ENCODE measurements around the gene MUC6. TPM values are rescaled to one million over a fixed set of nuclear protein-coding genes. Genes with fewer than 3 reads are reported as not detected.
A peak's percentile ranks its signal among the peaks of the same experiment; 100 is the strongest.

MUC6 gene
- total RNA-seq, 1 donor from 2014 or later, result 0.09 TPM

DNA sequence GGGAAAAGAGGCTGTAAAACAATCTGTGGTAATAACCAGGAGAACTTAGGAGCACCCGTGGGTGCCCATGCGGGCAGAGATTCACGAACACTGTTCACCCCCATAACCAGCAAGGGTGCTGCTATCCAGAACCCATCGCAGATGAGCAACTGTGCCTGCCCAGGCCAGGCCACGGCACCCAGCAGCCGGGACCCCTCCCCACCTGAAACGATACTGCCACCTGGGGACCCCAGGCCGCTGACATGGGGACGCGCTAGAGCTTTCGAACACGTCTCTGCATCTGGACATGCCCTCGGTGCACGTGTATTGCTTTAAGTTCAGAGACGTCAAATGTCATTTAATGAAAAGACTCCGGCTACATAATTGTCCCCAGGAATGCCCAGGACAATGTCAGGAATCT is 23.9 kb upstream of the MUC6 start:
- ATAC-seq (no peak), DNase-seq (no peak)
- Histone ChIP-seq H3K4me3 (no peak overlapping the region), H3K27me3 (ENCODE audit: low read depth) (no peaks in the 10 kb centered on the region), H3K4me1 (no peaks in the 10 kb centered on the region), H3K36me3 (no peaks in the 10 kb centered on the region), H3K27ac (no peak overlapping the region), H3K9me3 (peaks cover 4% of the 10 kb centered on the region)
- TF ChIP-seq, protein P1, sequence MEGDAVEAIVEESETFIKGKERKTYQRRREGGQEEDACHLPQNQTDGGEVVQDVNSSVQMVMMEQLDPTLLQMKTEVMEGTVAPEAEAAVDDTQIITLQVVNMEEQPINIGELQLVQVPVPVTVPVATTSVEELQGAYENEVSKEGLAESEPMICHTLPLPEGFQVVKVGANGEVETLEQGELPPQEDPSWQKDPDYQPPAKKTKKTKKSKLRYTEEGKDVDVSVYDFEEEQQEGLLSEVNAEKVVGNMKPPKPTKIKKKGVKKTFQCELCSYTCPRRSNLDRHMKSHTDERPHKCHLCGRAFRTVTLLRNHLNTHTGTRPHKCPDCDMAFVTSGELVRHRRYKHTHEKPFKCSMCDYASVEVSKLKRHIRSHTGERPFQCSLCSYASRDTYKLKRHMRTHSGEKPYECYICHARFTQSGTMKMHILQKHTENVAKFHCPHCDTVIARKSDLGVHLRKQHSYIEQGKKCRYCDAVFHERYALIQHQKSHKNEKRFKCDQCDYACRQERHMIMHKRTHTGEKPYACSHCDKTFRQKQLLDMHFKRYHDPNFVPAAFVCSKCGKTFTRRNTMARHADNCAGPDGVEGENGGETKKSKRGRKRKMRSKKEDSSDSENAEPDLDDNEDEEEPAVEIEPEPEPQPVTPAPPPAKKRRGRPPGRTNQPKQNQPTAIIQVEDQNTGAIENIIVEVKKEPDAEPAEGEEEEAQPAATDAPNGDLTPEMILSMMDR (IDR thresholded peaks at IDR 0.05), result no peak
- intact Hi-C loops (cut with DNase I), result no loop called here

DNA sequence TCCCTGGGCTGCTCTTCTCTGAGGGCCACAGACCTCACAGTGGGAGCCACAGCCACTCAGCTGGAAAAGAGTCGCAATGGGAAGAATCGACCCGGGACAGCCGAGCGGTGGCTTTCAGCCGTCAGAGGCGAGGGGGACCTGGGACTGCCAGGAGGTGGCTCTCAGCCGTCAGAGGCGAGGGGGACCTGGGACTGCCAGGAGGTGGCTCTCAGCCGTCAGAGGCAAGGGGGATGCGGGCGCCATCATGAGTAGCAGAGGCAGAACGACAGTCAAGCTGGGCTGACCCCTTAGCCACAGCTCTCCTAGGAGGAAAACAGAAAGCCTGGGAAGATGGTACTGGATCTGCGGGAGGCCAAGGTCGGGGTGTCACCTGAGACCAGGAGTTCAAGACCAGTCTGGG is 23.2 kb upstream of the MUC6 start:
- Histone ChIP-seq H3K4me1 (peaks cover 2% of the 10 kb centered on the region), H3K36me3 (no peaks in the 10 kb centered on the region), H3K4me3 (no peak overlapping the region), H3K27ac (no peak overlapping the region), H3K9me3 (peaks cover 4% of the 10 kb centered on the region), H3K27me3 (ENCODE audit: low read depth) (peaks cover 3% of the 10 kb centered on the region)
- DNase-seq, result no peak
- TF ChIP-seq, protein P1 (IDR thresholded peaks at IDR 0.05), result no peak
- intact Hi-C loops (cut with DNase I), result no loop called here
- no peak for ATAC-seq

DNA sequence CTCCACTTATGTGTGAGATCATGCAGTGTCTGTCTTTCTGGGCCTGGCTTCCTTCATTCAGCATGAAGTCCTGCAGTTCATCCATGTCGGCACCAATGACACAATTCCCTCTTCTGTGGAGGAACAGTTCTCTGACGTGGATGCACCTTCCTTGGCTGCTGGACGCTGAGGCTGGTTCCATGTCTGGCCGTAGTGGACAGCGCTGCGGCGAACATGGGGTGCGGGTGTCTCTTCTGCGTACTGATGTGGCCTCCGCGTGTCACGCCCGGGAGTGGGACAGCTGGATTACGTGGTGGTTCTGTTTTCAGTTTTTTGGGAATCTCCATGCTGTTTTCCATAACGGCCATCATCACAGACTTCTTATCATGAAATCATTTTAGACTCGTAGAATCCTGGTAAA is 21.3 kb upstream of the MUC6 start:
- H3K36me3 ChIP-seq, result no peaks in the 10 kb centered on the region
- DNase-seq (no peak), ATAC-seq (no peak)
- peaks cover 4% of the 10 kb centered on the region for H3K9me3 ChIP-seq
- no peak overlapping the region for H3K4me3 ChIP-seq
- H3K27me3 ChIP-seq (ENCODE audit: low read depth), result peaks cover 18% of the 10 kb centered on the region
- intact Hi-C loops (cut with DNase I), result no loop called here
- TF ChIP-seq, protein P1 (IDR thresholded peaks at IDR 0.05), result no peak
- H3K4me1 ChIP-seq, result peaks cover 11% of the 10 kb centered on the region
- no peak overlapping the region for H3K27ac ChIP-seq

DNA sequence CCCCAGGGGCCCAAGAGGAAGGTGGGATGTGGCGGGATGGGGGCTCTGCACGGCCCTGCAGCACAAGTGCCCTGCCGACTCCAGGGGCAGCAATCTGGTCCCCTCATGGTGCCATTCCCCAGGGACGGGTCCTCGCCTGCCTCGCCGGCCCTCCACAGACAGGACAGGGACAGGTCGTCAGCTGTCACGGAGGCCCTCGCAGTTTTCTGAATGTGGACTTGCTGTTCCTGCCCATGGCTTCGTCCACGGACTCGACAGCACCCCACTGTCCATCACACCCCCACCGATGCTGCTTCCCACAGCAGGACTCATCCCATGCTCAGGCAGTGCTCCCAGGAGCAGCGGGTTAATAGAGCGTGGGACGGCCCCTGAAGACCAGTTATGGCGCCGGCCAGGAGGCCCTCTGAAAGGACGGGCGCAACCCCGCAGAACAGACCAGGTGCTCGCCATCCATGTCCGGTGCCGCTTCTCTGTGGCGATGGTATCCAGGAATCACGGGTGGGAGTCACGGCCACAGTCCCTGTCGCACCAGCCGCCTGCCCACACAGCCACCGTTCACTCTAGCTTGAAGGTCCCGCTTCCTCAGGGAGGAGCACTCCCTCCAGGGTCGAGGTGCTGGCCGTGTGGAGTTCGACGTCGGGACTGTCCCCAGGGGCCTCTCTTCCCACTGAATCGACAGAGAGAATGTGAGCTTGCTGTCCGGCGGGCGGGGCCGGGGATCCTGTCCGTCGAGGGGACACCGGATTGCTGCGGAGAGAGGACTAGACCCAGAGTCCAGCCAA is 19.7 kb upstream of the MUC6 start:
- peak; percentile 45 for DNase-seq
- intact Hi-C loops (cut with DNase I), result no loop called here
- ATAC-seq, result no peak

DNA sequence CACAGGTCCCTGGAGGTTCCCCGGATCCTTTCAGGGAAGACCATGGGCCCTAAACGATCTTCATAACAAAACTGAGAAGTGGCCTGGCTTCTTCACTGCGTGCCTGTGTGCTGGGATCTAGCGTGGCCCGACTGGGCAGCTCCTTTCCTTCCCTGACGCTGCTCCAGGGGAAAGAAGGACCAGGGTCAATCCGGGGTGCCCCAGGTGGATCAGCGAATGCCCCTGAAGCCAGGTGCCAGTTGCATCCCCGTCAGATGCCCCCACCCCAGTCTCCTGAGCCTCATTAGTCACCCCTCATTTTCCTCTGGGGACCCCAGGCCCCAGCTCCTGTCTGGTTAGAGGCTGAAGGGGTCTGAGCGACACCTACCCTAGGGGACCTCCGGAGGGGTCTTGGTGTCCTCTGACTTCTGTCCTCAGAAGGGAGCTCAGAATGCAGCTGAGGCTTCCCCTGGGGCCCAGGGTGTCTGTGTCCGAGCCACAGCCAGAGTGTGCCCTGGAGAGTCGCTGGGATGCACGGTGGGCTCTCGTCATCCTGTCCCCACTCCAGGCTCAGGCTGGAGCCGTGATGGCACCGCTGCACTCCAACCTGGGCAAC is 18.7 kb upstream of the MUC6 start:
- TF ChIP-seq, protein P1 (IDR thresholded peaks at IDR 0.05), result no peak
- no peak for ATAC-seq
- Histone ChIP-seq H3K27ac (no peak overlapping the region), H3K4me3 (no peak overlapping the region), H3K9me3 (no peaks in the 10 kb centered on the region), H3K27me3 (ENCODE audit: low read depth) (peaks cover 34% of the 10 kb centered on the region), H3K36me3 (no peaks in the 10 kb centered on the region), H3K4me1 (peaks cover 11% of the 10 kb centered on the region)
- peak; percentile 32 for DNase-seq
- intact Hi-C loops (cut with DNase I), result no loop called here

More for the DNA sequence above, 19.7 kb upstream of the MUC6 start:
- H3K27me3 ChIP-seq (ENCODE audit: low read depth), result peaks cover 28% of the 10 kb centered on the region
- H3K27ac ChIP-seq, result no peak overlapping the region
- no peak overlapping the region for H3K4me3 ChIP-seq
- H3K9me3 ChIP-seq, result no peaks in the 10 kb centered on the region
- H3K36me3 ChIP-seq, result no peaks in the 10 kb centered on the region
- peaks cover 11% of the 10 kb centered on the region for H3K4me1 ChIP-seq
- TF ChIP-seq, protein P1 (IDR thresholded peaks at IDR 0.05), result no peak

Measured in lower lobe of right lung (tissue), 2 donors.